SU-DHL-6 (cell line): ENCODE results near the gene KCNC4.

ENCODE experiments used
- CTCF ChIP-seq: fragments of 200-600 bp; sonication (generic); IDR thresholded peaks from one replicate; pipeline ENCODE4 v1.5.1; 2017; ENCODE audit warnings: antibody characterized with exemption, mild to moderate bottlenecking, low read length, moderate library complexity; ENCODE audit not compliant: insufficient read depth, poor library complexity, severe bottlenecking
- EZH2phosphoT487 ChIP-seq: fragments of 200-600 bp; sonication (generic), shearing (Covaris generic); conservative IDR thresholded peaks from 2 replicates; pipeline ENCODE4 v1.6.1; 2018; ENCODE audit warnings: mild to moderate bottlenecking, antibody characterized with exemption, low read length, moderate library complexity, mixed read lengths

- TF ChIP-seq CTCF, result no peak
- no peak for TF ChIP-seq EZH2phosphoT487
Observed at GRCh38 chr1:110223581-110223980, 13.5 kb downstream of the KCNC4 start.
